MM.1S (cell line): ENCODE data around the gene NKIRAS1.
A peak's percentile ranks its signal among the peaks of the same experiment; 100 is the strongest.

ENCODE experiments used
- DNase-seq: peaks from one replicate; pipeline ENCODE4 v3.0.0-alpha.2; 2015
- H2AFZ ChIP-seq: fragments of 300-600 bp; sonication (generic); 2 replicates; pipeline ENCODE4 v1.6.0; 2016; ENCODE audit warnings: antibody characterized with exemption, low read length
- H3F3A ChIP-seq: fragments of 300-600 bp; sonication (generic); 2 replicates; pipeline ENCODE4 v1.6.1; 2016; ENCODE audit warnings: mild to moderate bottlenecking, antibody characterized with exemption, low read length, moderate library complexity, mixed read lengths; ENCODE audit not compliant: insufficient read depth
- H3K27ac ChIP-seq: fragments of 300-600 bp; sonication (generic); 2 replicates; pipeline ENCODE4 v1.5.1; 2016; ENCODE audit warnings: mild to moderate bottlenecking, low read length
- H3K27me3 ChIP-seq: fragments of 300-600 bp; sonication (generic); replicated peaks from 2 replicates; pipeline ENCODE4 v1.6.0; 2016; ENCODE audit warnings: low read length; ENCODE audit not compliant: insufficient read depth
- H3K36me3 ChIP-seq: fragments of 300-600 bp; sonication (generic); replicated peaks from 2 replicates; pipeline ENCODE4 v1.6.1; 2016; ENCODE audit warnings: mild to moderate bottlenecking, low read length, mixed read lengths; ENCODE audit not compliant: insufficient read depth
- H3K4me1 ChIP-seq: fragments of 300-600 bp; sonication (generic); 2 replicates; pipeline ENCODE4 v1.6.1; 2016; ENCODE audit warnings: low read length, mixed read lengths
- H3K4me2 ChIP-seq: fragments of 300-600 bp; sonication (generic); 2 replicates; pipeline ENCODE4 v1.6.0; 2016; ENCODE audit warnings: low read depth, low read length
- H3K4me3 ChIP-seq: fragments of 300-600 bp; sonication (generic); 2 replicates; pipeline ENCODE4 v1.5.1; 2016; ENCODE audit warnings: low read length, mixed read lengths
- H3K79me2 ChIP-seq: fragments of 300-600 bp; sonication (generic); 2 replicates; pipeline ENCODE4 v1.6.1; 2016; ENCODE audit warnings: mixed run types, low read length, mixed read lengths
- H3K9ac ChIP-seq: fragments of 300-600 bp; sonication (generic); 2 replicates; pipeline ENCODE4 v1.6.1; 2016; ENCODE audit warnings: low read length, mixed read lengths
- H3K9me2 ChIP-seq: fragments of 300-600 bp; sonication (generic); replicated peaks from 2 replicates; pipeline ENCODE4 v1.6.1; 2016; ENCODE audit warnings: mild to moderate bottlenecking, low read length, mixed read lengths; ENCODE audit not compliant: insufficient read depth
- H3K9me3 ChIP-seq: fragments of 300-600 bp; sonication (generic); replicated peaks from 2 replicates; pipeline ENCODE4 v1.6.1; 2016; ENCODE audit warnings: mild to moderate bottlenecking, low read length, mixed read lengths; ENCODE audit not compliant: insufficient read depth
- H4K20me1 ChIP-seq: fragments of 300-600 bp; sonication (generic); 2 replicates; pipeline ENCODE4 v1.6.1; 2016; ENCODE audit warnings: mild to moderate bottlenecking, low read length, moderate library complexity, mixed read lengths; ENCODE audit not compliant: insufficient read depth
- CTCF ChIP-seq: fragments of 300-600 bp; sonication (generic); IDR thresholded peaks from 2 replicates; pipeline ENCODE4 v1.5.1; 2016; ENCODE audit warnings: antibody characterized with exemption, low read length, mixed read lengths
- EZH2 ChIP-seq: fragments of 300-600 bp; sonication (generic); optimal IDR thresholded peaks from 2 replicates; pipeline ENCODE3; 2017; ENCODE audit warnings: low read depth, mild to moderate bottlenecking, antibody characterized with exemption, low read length, mixed read lengths
- EZH2phosphoT487 ChIP-seq: fragments of 300-600 bp; sonication (generic); IDR thresholded peaks from 2 replicates; pipeline ENCODE4 v1.6.1; 2018; ENCODE audit warnings: antibody characterized with exemption, low read length

Gene NKIRAS1

GRCh38 chr3:23953523-23953922, 36.7 kb upstream of the NKIRAS1 start:
- Histone ChIP-seq H2AFZ (no peak overlapping the region), H3K79me2 (peaks cover 80% of the 10 kb centered on the region)

GRCh38 chr3:23952646-23953045, 35.9 kb upstream of the NKIRAS1 start:
- TF ChIP-seq EZH2, result no peak
- TF ChIP-seq CTCF, result no peak
- TF ChIP-seq EZH2phosphoT487, result no peak
- no peaks in the 10 kb centered on the region for H3K36me3 ChIP-seq
- H3K4me3 ChIP-seq, result no peak overlapping the region
- no peak overlapping the region for H2AFZ ChIP-seq
- H3K9me2 ChIP-seq, result no peaks in the 10 kb centered on the region
- no peak for DNase-seq
- H3K27ac ChIP-seq, result no peak overlapping the region
- H3K4me1 ChIP-seq, result peaks cover 16% of the 10 kb centered on the region
- no peak overlapping the region for H3K9ac ChIP-seq
- no peak overlapping the region for H3K4me2 ChIP-seq
- peaks cover 85% of the 10 kb centered on the region for H3K79me2 ChIP-seq
- no peaks in the 10 kb centered on the region for H3K9me3 ChIP-seq
- H4K20me1 ChIP-seq, result no peaks in the 10 kb centered on the region
- H3F3A ChIP-seq, result peaks cover 11% of the 10 kb centered on the region; the same call in 1 of the 2 replicates
- no peaks in the 10 kb centered on the region for H3K27me3 ChIP-seq

More at GRCh38 chr3:23953523-23953922, 36.7 kb upstream of the NKIRAS1 start:
- Histone ChIP-seq H3K27me3 (no peaks in the 10 kb centered on the region), H3K4me1 (peaks cover 12% of the 10 kb centered on the region), H3F3A (peaks cover 11% of the 10 kb centered on the region; the same call in 1 of the 2 replicates), H3K4me3 (no peak overlapping the region), H4K20me1 (no peaks in the 10 kb centered on the region), H3K36me3 (no peaks in the 10 kb centered on the region), H3K9ac (no peak overlapping the region), H3K27ac (no peak overlapping the region), H3K4me2 (no peak overlapping the region), H3K9me2 (no peaks in the 10 kb centered on the region), H3K9me3 (no peaks in the 10 kb centered on the region)
- TF ChIP-seq EZH2 (no peak), CTCF (no peak), EZH2phosphoT487 (no peak)
- no peak for DNase-seq

DNA sequence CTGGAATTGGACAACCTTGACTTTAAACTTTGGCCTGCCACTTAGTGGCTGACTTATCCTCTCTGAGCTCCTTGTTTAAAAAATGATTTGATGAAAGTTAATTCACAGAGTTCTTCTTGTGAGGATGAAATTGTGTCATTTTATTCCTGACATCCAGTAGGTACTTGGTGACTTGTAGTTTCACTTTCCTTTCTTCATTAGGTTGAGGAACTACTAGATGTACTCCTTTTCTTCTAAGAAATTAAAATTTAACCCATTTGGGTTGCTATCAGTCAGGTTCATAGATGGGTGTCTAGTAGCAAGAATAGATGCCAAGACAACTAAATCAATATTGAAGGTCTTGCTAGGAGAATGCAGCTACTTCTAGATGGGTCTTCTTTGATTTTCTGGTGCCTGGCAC, 33.5 kb upstream of the NKIRAS1 start:
- no peaks in the 10 kb centered on the region for H3K9me3 ChIP-seq
- H3K36me3 ChIP-seq, result no peaks in the 10 kb centered on the region
- H3F3A ChIP-seq, result peaks cover 14% of the 10 kb centered on the region; the same call in 1 of the 2 replicates
- peak overlapping the region; percentile 55 for H3K4me3 ChIP-seq
- no peak for TF ChIP-seq EZH2phosphoT487
- TF ChIP-seq EZH2, result no peak
- no peak for TF ChIP-seq CTCF
- H3K27me3 ChIP-seq, result no peaks in the 10 kb centered on the region
- no peaks in the 10 kb centered on the region for H4K20me1 ChIP-seq
- H3K27ac ChIP-seq, result peak overlapping the region; percentile 61; the same call in 1 of the 2 replicates
- DNase-seq, result peak; percentile 67
- H3K9ac ChIP-seq, result peak overlapping the region; percentile 40; the same call in 1 of the 2 replicates
- peak overlapping the region; percentile 66 for H3K4me2 ChIP-seq
- peaks cover 90% of the 10 kb centered on the region for H3K79me2 ChIP-seq
- H2AFZ ChIP-seq, result peak overlapping the region; percentile 2; the same call in 1 of the 2 replicates
- H3K4me1 ChIP-seq, result peaks cover 16% of the 10 kb centered on the region
- H3K9me2 ChIP-seq, result no peaks in the 10 kb centered on the region
